Skeletal muscle tissue (tissue), 4 donors: Measurements from ENCODE around the gene OSBPL9. TPM values are rescaled to one million over a fixed set of nuclear protein-coding genes. Genes with fewer than 3 reads are reported as not detected.

Source experiments
- H3K27ac ChIP-seq: one replicate; pipeline ENCODE4 v1.7.0; 2013; ENCODE audit warnings: mild to moderate bottlenecking, low read depth, low read length, inconsistent platforms
- H3K27me3 ChIP-seq, 3 donors: one replicate each; pipeline ENCODE4 v1.7.0; 2013; ENCODE audit warnings: low read length in 3 of 3; ENCODE audit not compliant: control insufficient read depth in 3 of 3, insufficient read depth in 3 of 3
- H3K36me3 ChIP-seq, 3 donors: one replicate each; pipeline ENCODE4 v1.7.0; 2013; ENCODE audit warnings: low read length in 3 of 3; ENCODE audit not compliant: control insufficient read depth in 3 of 3, insufficient read depth in 3 of 3
- H3K4me1 ChIP-seq, 3 donors: one replicate each; pipeline ENCODE4 v1.7.0; 2013; ENCODE audit warnings: low read length in 3 of 3, mild to moderate bottlenecking in 3 of 3; ENCODE audit not compliant: control insufficient read depth in 3 of 3, insufficient read depth in 3 of 3
- H3K4me3 ChIP-seq, 3 donors: one replicate each; pipeline ENCODE4 v1.7.0; 2013; ENCODE audit warnings: low read length in 3 of 3
- H3K9ac ChIP-seq, 3 donors: one replicate each; pipeline ENCODE4 v1.7.0; 2013; ENCODE audit warnings: low read length in 3 of 3, mild to moderate bottlenecking in 3 of 3, moderate library complexity in 2 of 3, low read depth in 1 of 3
- H3K9me3 ChIP-seq, 3 donors: one replicate each; pipeline ENCODE4 v1.7.0; 2013; ENCODE audit warnings: low read length in 3 of 3; ENCODE audit not compliant: control insufficient read depth in 3 of 3
- total RNA-seq: library from RNA; depleted of rRNA; stranded (reverse); fragments of >200 nt; gene quantifications from one replicate; pipeline ENCODE4 v1.2.3, GENCODE V29; 2014
- donor health status: Osteomylitis.

Gene OSBPL9
- total RNA-seq, 1 donor from 2014 or later, result 80.9 TPM

DNA sequence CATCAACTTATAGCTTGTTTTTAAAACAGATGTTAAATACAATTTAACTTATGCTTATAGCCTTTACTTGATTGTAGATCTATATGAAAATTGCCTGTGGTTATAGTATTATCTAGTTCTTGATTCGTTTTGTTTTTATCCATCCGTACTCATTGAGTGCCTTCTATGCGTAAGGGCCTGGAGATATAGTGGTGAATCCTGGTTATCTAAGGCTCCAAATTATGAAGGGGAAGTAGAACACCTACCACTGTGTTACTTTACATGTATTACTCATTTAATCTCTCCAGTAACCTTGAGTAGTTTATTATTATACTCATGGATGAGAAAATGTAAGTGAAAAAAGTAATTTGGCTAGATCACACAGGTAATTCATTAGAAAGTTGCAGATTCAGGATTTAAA is 121.8 kb downstream of the OSBPL9 start:
- Histone ChIP-seq H3K4me3 (no peak overlapping the region), H3K27ac (no peak overlapping the region), H3K36me3 (peaks cover 0 to 3% (median 0%) of the 10 kb centered on the region in 3 donors), H3K4me1 (peaks cover 19 to 24% (median 21%) of the 10 kb centered on the region in 3 donors), H3K27me3 (no peaks in the 10 kb centered on the region), H3K9me3 (no peaks in the 10 kb centered on the region), H3K9ac (no peak overlapping the region)

DNA sequence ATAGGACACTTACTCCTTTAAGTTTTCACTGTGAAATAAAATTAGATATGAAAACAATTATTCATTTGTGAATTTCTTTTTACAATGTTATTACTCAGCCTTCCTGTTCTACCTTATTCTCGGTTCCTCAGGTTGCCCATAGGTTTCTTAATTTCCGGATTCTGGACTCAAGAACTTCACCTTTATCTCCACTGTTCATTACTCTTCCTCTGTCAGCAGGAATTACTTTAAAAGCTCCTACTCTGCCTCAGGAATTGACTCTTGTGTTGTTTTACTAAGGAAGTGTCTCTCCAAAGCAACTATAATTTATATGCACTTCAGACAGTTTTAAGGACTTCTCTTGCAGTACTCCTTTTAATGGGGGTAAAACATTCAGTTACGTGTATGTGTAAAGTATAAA is 123.8 kb downstream of the OSBPL9 start:
- H3K36me3 ChIP-seq, result peaks cover 0 to 3% (median 0%) of the 10 kb centered on the region in 3 donors
- no peak overlapping the region for H3K27ac ChIP-seq
- no peak overlapping the region for H3K9ac ChIP-seq
- no peaks in the 10 kb centered on the region for H3K9me3 ChIP-seq
- no peak overlapping the region for H3K4me3 ChIP-seq
- peaks cover 8 to 12% (median 9%) of the 10 kb centered on the region in 3 donors for H3K4me1 ChIP-seq
- H3K27me3 ChIP-seq, result no peaks in the 10 kb centered on the region

DNA sequence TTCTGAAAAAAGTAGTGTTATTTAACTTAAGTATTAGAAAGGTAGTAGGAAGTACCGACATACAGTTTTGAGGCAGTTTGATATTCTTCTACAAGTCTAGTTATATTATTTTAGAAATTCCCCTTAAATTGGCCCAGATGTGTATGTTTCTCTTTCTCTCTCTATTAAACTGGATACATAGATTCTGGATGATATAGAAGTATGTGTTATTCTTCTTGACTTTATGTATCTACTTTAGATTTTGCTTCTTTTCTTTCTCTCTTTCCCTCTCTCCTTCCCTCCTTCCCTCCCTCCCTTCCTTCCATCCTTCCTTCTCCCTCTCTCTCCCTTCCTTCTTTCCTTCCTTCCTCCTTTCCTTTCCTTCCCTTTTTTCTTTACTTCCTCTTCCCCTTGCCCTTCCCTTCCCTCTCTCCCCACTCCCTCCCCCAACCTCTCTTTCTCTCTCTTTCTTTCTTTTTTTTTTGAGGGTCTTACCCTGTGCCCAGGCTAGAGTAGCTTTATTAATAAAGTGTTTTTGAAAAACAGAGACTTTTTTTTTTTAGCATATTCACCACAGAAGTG is 124.3 kb downstream of the OSBPL9 start:
- Histone ChIP-seq H3K27me3 (no peaks in the 10 kb centered on the region), H3K4me3 (no peak overlapping the region), H3K9me3 (no peaks in the 10 kb centered on the region), H3K36me3 (peaks cover 0 to 3% (median 0%) of the 10 kb centered on the region in 3 donors), H3K9ac (no peak overlapping the region), H3K27ac (no peak overlapping the region), H3K4me1 (peaks cover 7 to 12% (median 8%) of the 10 kb centered on the region in 3 donors)

DNA sequence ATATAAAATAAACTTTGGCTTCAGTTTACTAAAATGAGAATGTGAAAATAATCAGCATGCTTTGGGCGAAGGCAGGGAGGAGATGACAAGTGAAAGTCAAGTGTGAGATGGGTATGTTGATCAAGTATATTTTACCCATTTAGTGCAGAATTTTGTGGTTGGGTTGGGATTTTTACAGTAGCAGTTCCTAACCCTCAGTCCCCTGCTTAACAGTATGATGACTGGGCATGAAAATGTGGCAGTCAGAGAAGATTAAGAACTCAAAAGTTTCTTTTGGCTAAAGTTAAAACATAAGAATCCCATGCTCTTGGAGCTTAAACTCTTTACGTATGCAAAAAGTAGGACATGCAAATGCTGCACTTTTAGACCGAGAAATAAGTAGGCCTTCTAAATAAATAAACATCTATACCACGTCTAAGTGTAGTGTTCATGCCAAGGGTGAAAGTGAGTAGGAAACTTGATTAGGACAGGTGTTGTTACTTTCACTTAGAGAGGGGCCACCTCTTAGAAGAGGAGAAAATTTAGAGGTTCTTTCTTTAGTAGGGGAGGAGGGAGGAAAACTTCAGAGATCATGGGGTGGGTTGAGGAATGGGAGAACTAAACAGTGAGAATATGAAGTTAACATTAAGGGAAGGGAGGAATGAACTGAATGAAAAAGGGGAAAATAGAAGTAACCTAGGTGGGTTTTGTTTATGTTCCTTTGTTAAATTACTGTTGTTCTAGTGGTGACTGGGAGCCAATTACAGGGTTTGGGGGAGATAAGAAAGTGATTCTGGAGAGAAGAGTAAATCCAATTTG is 127.8 kb downstream of the OSBPL9 start:
- no peak overlapping the region for H3K4me3 ChIP-seq
- H3K27ac ChIP-seq, result peak overlapping the region; percentile 2
- peaks cover 0 to 7% (median 6%) of the 10 kb centered on the region in 3 donors for H3K36me3 ChIP-seq
- no peak overlapping the region for H3K9ac ChIP-seq
- H3K27me3 ChIP-seq, result no peaks in the 10 kb centered on the region
- peaks cover 0 to 4% (median 0%) of the 10 kb centered on the region in 3 donors for H3K4me1 ChIP-seq
- H3K9me3 ChIP-seq, result no peaks in the 10 kb centered on the region

DNA sequence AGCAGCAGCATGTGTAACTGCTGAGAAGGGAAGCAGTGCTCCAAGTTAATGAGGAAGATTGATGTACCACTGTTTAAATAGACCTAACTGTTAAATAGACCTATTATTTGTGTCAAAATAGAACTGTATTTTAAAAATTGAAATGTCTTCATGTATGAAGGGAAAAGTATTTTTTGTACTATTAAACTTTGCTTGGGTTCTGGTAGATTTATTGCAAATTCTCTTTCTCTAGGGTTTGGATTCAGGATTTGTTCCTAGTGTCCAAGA is 128.3 kb downstream of the OSBPL9 start:
- no peak overlapping the region for H3K9ac ChIP-seq
- peaks cover 0 to 4% (median 0%) of the 10 kb centered on the region in 3 donors for H3K4me1 ChIP-seq
- no peak overlapping the region for H3K4me3 ChIP-seq
- H3K36me3 ChIP-seq, result peaks cover 0 to 7% (median 6%) of the 10 kb centered on the region in 3 donors
- H3K27ac ChIP-seq, result peak overlapping the region; percentile 2
- no peaks in the 10 kb centered on the region for H3K27me3 ChIP-seq
- no peaks in the 10 kb centered on the region for H3K9me3 ChIP-seq

DNA sequence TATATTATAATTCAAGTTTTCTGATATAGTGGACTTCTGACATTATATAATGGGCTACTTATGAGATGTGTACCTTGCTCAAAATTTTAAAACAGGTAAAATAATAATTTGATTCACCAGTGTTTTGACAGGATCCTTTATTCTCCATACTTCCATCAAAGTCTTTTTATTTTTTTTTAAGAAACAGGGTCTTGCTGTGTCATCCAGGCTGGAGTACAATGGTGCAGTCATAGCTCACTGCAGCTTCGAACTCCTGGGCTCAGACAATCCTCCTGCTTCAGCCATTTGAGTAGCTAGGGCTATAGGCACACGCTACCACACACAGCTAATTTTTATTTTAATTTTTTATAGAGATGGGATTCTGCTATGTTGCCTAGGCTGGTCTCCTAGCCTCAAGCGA is 132.3 kb downstream of the OSBPL9 start:
- Histone ChIP-seq H3K27me3 (no peaks in the 10 kb centered on the region), H3K9me3 (peaks cover 0 to 4% (median 0%) of the 10 kb centered on the region in 3 donors), H3K4me3 (no peak overlapping the region), H3K4me1 (peaks cover 0 to 4% (median 0%) of the 10 kb centered on the region in 3 donors), H3K27ac (no peak overlapping the region), H3K36me3 (peaks cover 8 to 19% (median 13%) of the 10 kb centered on the region in 3 donors), H3K9ac (no peak overlapping the region)

DNA sequence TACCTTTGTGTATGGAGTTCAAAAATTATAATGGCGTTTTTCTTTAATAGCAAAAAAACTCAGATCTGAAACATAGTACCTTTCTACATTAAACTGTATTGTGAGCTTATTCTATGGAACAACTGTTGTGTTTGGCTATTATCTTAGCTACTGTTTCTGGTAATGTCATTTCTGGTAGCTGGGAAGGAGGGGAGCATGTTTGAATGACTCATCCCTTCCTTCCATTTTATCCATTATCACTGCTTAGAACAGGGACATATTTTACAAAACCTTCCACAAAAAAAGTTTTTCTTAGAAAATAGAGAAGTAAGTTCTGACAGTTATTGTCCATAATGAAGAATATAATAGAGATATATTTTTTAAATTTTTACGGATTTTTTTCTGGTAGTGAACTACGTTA is 133.3 kb downstream of the OSBPL9 start:
- no peak overlapping the region for H3K9ac ChIP-seq
- peaks cover 8 to 19% (median 13%) of the 10 kb centered on the region in 3 donors for H3K36me3 ChIP-seq
- no peaks in the 10 kb centered on the region for H3K27me3 ChIP-seq
- no peak overlapping the region for H3K27ac ChIP-seq
- H3K4me1 ChIP-seq, result no peaks in the 10 kb centered on the region
- H3K4me3 ChIP-seq, result no peak overlapping the region
- H3K9me3 ChIP-seq, result peaks cover 0 to 4% (median 0%) of the 10 kb centered on the region in 3 donors

DNA sequence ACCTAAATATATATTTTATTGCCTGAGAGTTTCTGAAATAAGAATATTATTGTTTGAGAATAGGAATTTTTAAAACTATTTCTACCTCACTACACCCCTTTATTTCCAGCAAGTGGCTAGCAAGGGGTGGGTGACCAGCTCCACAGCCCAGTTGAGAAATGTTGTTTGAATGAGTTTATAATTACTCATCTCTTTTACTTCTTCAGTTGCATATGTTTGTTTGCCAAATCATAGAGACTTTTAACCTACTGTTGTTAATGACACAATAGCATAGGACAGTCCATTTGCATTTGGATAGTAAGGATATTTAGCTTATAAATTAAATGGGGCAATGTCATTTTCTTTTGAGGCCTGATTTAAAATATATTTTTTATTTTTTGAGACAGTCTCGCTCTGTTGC is 133.8 kb downstream of the OSBPL9 start:
- Histone ChIP-seq H3K4me1 (peaks cover 0 to 2% (median 0%) of the 10 kb centered on the region in 3 donors), H3K9me3 (peaks cover 0 to 4% (median 0%) of the 10 kb centered on the region in 3 donors), H3K4me3 (no peak overlapping the region), H3K27ac (no peak overlapping the region), H3K9ac (no peak overlapping the region), H3K36me3 (peaks cover 12 to 19% (median 13%) of the 10 kb centered on the region in 3 donors), H3K27me3 (no peaks in the 10 kb centered on the region)

DNA sequence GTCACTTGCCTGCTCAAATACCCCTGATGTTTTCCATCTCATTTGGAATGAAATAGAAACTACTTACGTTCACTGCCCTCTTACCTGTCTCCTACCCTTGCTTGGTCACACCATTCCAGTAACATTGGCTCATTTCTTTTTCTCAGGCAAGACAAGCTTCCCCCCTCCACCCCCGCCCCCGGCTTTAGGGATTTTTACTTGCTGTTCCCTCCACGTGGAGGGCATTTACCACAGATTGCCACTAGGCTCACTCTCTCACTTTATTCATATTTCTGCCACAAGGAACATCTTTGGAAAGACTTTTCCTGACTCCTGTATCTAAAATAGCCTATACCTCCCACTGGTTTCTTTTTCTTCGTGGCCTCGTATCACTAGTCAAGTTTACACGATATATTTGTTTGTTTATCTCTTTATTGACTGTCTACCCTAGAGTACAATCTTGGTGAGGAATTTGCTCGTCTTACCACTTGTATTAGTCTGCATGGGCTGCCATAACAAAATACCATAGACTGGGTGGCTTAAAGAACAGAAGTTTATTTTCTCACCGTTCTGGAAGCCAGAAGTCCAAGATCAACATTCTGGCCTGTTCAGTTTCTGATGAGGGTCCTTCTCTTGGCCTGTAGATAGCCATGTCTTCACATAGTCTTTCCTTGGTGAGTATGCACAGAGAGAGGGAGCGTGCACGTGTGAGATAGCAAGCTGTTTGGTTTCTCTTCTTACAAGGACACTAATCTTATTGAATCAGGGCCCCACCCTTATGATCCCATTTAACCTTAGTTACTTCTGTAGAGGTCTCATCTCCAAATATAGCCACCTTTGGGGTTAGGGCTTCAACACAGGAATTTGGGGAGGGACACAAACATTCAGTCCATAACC is 135.4 kb downstream of the OSBPL9 start:
- no peak overlapping the region for H3K4me3 ChIP-seq

More for the DNA sequence above, 135.4 kb downstream of the OSBPL9 start:
- H3K27me3 ChIP-seq, result no peaks in the 10 kb centered on the region
- H3K27ac ChIP-seq, result no peak overlapping the region
- H3K36me3 ChIP-seq, result peaks cover 12 to 19% (median 13%) of the 10 kb centered on the region in 3 donors
- peaks cover 0 to 2% (median 0%) of the 10 kb centered on the region in 3 donors for H3K4me1 ChIP-seq
- H3K9ac ChIP-seq, result no peak overlapping the region
- H3K9me3 ChIP-seq, result peaks cover 0 to 4% (median 0%) of the 10 kb centered on the region in 3 donors
